NCI-H2196 treated with DMSO at 0.1 percent for 48 hours (cell line): ENCODE data around the gene RFXAP.

Experiments used
- DNase-seq: peaks from one replicate; lab custom pipeline; 2025; ENCODE audit not compliant: unreplicated experiment; lab: John Stamatoyannopoulos, UW

RFXAP gene

GRCh38 chr13:36817996-36818803 lies 822 bp upstream of the RFXAP start:
- DNase-seq: no peak

- DNase-seq: no peak
These were observed 693 bp downstream of the RFXAP start for GRCh38 chr13:36819739-36820090.

GRCh38 chr13:36820222-36820621 lies 1.2 kb downstream of the RFXAP start:
- no peak for DNase-seq

GRCh38 chr13:36822785-36823184 lies 3.8 kb downstream of the RFXAP start:
- DNase-seq: no peak

GRCh38 chr13:36829753-36830152 lies 10.7 kb downstream of the RFXAP start:
- DNase-seq: no peak

GRCh38 chr13:36831291-36831690 lies 12.3 kb downstream of the RFXAP start:
- no peak for DNase-seq

GRCh38 chr13:36834299-36834698 lies 15.3 kb downstream of the RFXAP start:
- DNase-seq: no peak

GRCh38 chr13:36837354-36838092 lies 18.5 kb downstream of the RFXAP start:
- DNase-seq: no peak

- no peak for DNase-seq
These were observed 20.3 kb downstream of the RFXAP start for GRCh38 chr13:36839281-36839680.

- DNase-seq: no peak
These were observed 21.0 kb downstream of the RFXAP start for GRCh38 chr13:36839981-36840380.

- no peak for DNase-seq
These were observed 21.8 kb downstream of the RFXAP start for GRCh38 chr13:36840718-36841250.

GRCh38 chr13:36841391-36841790 lies 22.4 kb downstream of the RFXAP start:
- DNase-seq: no peak

GRCh38 chr13:36847606-36848005 lies 28.6 kb downstream of the RFXAP start:
- no peak for DNase-seq

GRCh38 chr13:36848199-36848982 lies 29.4 kb downstream of the RFXAP start:
- no peak for DNase-seq

- no peak for DNase-seq
These were observed 31.9 kb downstream of the RFXAP start for GRCh38 chr13:36850790-36851438.

- no peak for DNase-seq
These were observed 38.2 kb downstream of the RFXAP start for GRCh38 chr13:36857253-36857652.

- peak; percentile 13 for DNase-seq
These were observed 39.3 kb downstream of the RFXAP start for GRCh38 chr13:36858290-36858689.

GRCh38 chr13:36859259-36859658 lies 40.2 kb downstream of the RFXAP start:
- no peak for DNase-seq

GRCh38 chr13:36862002-36862685 lies 43.1 kb downstream of the RFXAP start:
- no peak for DNase-seq

- no peak for DNase-seq
These were observed 43.7 kb downstream of the RFXAP start for GRCh38 chr13:36862722-36863121.
